ENCODE measurements around the gene SUPT20HL1. TPM values are rescaled to one million over a fixed set of nuclear protein-coding genes. Genes with fewer than 3 reads are reported as not detected.

Gene SUPT20HL1
- total RNA-seq, result not detected in 2 replicates

DNA sequence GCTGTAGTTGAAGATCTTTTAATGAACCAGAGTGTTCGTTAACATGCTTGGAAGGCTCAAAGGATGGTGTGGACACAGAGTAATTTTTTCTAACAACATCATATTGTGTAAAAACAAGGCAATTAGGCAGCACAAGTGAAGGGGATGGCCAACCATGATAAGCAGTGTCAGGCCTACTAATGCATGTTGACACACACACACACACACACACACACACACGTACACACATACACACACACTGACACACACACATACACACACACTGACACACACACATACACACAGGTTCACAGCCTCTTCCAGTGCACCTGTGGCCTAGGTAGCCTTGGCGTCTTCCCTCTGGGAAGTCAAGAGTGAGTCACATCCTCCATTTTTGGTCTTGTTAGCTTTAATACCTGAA lies at the start of gene SUPT20HL1:
Gene SUPT20HL1 (plus strand): TSS at position 368 of the 400 bp plus-strand sequence. CDS start 2,122 bp downstream, outside the sequence.

DNA sequence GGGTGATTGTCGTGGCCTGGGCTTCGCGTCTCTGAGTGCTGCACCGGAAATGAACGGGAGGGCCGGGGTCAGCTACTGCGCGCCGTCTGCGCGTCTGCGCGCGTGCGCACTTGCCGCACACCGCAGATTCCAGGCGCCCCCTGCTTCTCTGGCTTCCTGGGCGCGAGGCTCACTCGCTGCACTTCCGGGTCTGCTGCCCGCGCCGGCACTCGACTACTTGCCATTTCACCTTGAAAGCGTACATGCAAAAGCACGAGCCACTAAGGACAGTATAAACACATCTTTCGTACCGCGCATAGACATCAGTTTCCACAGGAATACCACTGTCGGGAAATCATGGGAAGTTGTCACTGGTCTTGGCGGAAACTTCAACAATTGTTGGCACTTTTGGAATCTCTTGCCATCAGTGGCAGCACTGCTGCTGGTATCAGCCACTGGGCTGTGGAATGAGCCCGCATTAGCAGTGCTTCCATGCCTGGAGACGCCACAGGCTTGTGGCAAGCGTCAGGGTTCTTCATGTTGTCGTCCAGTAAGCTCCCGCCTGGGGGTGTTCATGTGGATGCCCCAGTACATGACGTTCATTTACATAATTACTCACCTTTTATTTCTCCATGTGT lies 46.3 kb upstream of the SUPT20HL1 start, which contains the start of gene SUPT20HL2:
Gene SUPT20HL2 (minus strand): TSS at position 51 of the 617 bp plus-strand sequence. CDS start 754 bp downstream, outside the sequence.

Other genes starting within 250 kb of the SUPT20HL1 start
- gene ZFX, start 210.9 kb upstream of the SUPT20HL1 start, total RNA-seq, result 49.3 and 81.4 TPM in 2 replicates
- 0.07 TPM in 1 of 2 replicates, not detected in the other for gene SUPT20HL2, start 46.6 kb upstream of the SUPT20HL1 start, total RNA-seq
- gene PDK3, start 104.6 kb downstream of the SUPT20HL1 start, total RNA-seq, result 11.6 and 21.5 TPM in 2 replicates